Panc1 (cell line): ENCODE data around the gene ASXL3. TPM values are rescaled to one million over a fixed set of nuclear protein-coding genes. Genes with fewer than 3 reads are reported as not detected.
A peak's percentile ranks its signal among the peaks of the same experiment; 100 is the strongest.

Experiments
- ATAC-seq: fragments of 200-7000 bp; cut with Tn5 transposase; 2 replicates; pipeline ENCODE4 v1.9.1; 2020; ENCODE audit warnings: mild to moderate bottlenecking, moderate library complexity
- BruUV-seq: library from RNA; stranded (reverse); fragments of 400-500 nt; replicated peaks from 2 replicates; lab custom pipeline; 2021; lab: Mats Ljungman, UMichigan
- CTCF ChIA-PET: fragments of 300-600 bp; sonication (Branson Sonifier 250); formaldehyde crosslinking; loops from one replicate; lab custom pipeline; 2022; ENCODE audit warnings: antibody characterized with exemption; lab: Charles Lee
- POLR2A ChIA-PET: fragments of 300-600 bp; sonication (Branson Sonifier 250); formaldehyde crosslinking; loops from one replicate; lab custom pipeline; 2022; ENCODE audit warnings: antibody characterized with exemption; lab: Charles Lee
- DNase-seq: peaks from one replicate; pipeline ENCODE4 v3.0.0-alpha.2; 2010; ENCODE audit warnings: low read depth, low spot score
- H3K27ac ChIP-seq: 2 replicates; pipeline ENCODE4 v1.5.1; 2011; ENCODE audit warnings: mild to moderate bottlenecking, low read length, inconsistent platforms
- H3K27me3 ChIP-seq: fragments of 200-500 bp; sonication (Bioruptor generic); 2 replicates; pipeline ENCODE4 v1.6.0; 2014; ENCODE audit warnings: low read length, inconsistent platforms; ENCODE audit not compliant: control insufficient read depth, insufficient read depth
- H3K36me3 ChIP-seq: fragments of 200-500 bp; sonication (Bioruptor generic); 2 replicates; pipeline ENCODE4 v1.5.1; 2014; ENCODE audit warnings: inconsistent platforms, mild to moderate bottlenecking, low read length, moderate library complexity; ENCODE audit not compliant: control insufficient read depth, insufficient read depth
- H3K4me1 ChIP-seq: 2 replicates; pipeline ENCODE4 v1.5.1; 2011; ENCODE audit warnings: inconsistent platforms, mild to moderate bottlenecking, low read length, moderate library complexity; ENCODE audit not compliant: control insufficient read depth, insufficient read depth
- H3K4me3 ChIP-seq, 2 experiments: 2 replicates each; pipeline ENCODE4 v1.5.1; 2011 to 2012; ENCODE audit warnings: low read depth in 2 of 2, low read length in 2 of 2, mild to moderate bottlenecking in 2 of 2, inconsistent platforms in 1 of 2, moderate library complexity in 1 of 2
- H3K9me3 ChIP-seq: fragments of 200-500 bp; sonication (Bioruptor generic); 2 replicates; pipeline ENCODE4 v1.5.1; 2014; ENCODE audit warnings: low read depth, mild to moderate bottlenecking, inconsistent platforms, low read length, moderate library complexity; ENCODE audit not compliant: control insufficient read depth, insufficient read depth
- CTCF ChIP-seq: fragments of 450-650 bp; IDR thresholded peaks from 2 replicates; pipeline ENCODE4 v1.5.1; 2017; ENCODE audit warnings: mild to moderate bottlenecking
- POLR2AphosphoS5 ChIP-seq: IDR thresholded peaks from 2 replicates; pipeline ENCODE4 v1.6.1; 2012; ENCODE audit warnings: mild to moderate bottlenecking, low read depth, low read length, moderate library complexity
- SIN3A ChIP-seq: IDR thresholded peaks from 2 replicates; pipeline ENCODE4 v1.6.1; 2012; ENCODE audit warnings: low read depth, mild to moderate bottlenecking, low read length, moderate library complexity, borderline replicate concordance; ENCODE audit not compliant: insufficient read depth
- TCF7L2 ChIP-seq: IDR thresholded peaks from 2 replicates; pipeline ENCODE4 v1.6.1; 2011; ENCODE audit warnings: mild to moderate bottlenecking, low read depth, low read length, inconsistent platforms
- in situ Hi-C: cut with HindIII; loops from 2 replicates; pipeline ENCODE4 v1.10.0; 2016; ENCODE audit warnings: low sequenced_read_pairs, low pct_unique_long_range_greater_than_20kb
- intact Hi-C: fragments of 100-400 bp; cut with micrococcal nuclease; formaldehyde crosslinking; loops from one replicate; pipeline ENCODE4 v1.10.0; 2022; ENCODE audit not compliant: unreplicated experiment
- total RNA-seq: library from RNA; stranded (reverse); gene quantifications from one replicate; pipeline ENCODE4 v1.2.1, GENCODE V29; 2021; ENCODE audit not compliant: unreplicated experiment
- TF ChIP-seq, protein P1 (sequence below), 2 experiments: IDR thresholded peaks; 2 replicates each; pipeline ENCODE4 v1.6.1; 2011 to 2012; ENCODE audit warnings: low read depth in 2 of 2, control low read depth in 1 of 2, low read length in 1 of 2, mild to moderate bottlenecking in 1 of 2, moderate library complexity in 1 of 2; ENCODE audit not compliant: insufficient read depth in 1 of 2

The ASXL3 gene
- total RNA-seq, 1 experiment from 2014 or later = 0.74 TPM

DNA sequence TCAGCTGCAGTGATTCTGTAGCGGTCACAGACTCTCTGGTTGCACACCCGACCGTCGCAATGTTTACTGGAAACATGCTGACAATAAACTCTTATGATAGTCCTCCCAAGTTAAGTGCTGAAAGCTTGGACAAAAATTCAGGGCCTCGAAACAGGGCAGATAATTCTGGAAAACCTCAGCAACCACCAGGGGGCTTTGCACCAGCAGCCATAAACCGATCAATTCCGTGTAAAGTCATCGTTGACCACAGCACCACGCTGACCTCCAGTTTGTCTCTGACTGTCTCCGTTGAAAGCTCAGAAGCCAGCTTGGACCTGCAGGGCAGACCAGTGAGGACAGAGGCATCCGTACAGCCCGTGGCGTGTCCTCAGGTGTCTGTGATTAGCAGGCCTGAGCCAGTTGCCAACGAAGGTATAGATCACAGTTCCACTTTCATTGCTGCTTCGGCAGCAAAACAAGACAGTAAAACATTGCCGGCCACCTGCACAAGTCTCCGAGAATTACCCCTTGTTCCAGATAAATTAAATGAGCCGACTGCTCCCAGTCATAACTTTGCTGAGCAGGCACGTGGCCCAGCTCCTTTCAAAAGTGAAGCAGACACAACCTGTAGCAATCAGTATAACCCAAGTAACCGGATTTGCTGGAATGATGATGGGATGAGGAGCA lies 166.1 kb downstream of the ASXL3 start:
- no peaks in the 10 kb centered on the region for H3K27me3 ChIP-seq
- DNase-seq = no peak
- TF ChIP-seq TCF7L2 (no peak), CTCF (peak; percentile 34)
- BruUV-seq = no TSS peak
- no peak overlapping the region for H3K27ac ChIP-seq
- H3K4me1 ChIP-seq = no peaks in the 10 kb centered on the region
- H3K9me3 ChIP-seq = no peaks in the 10 kb centered on the region
- H3K4me3 ChIP-seq = no peak overlapping the region
- no peaks in the 10 kb centered on the region for H3K36me3 ChIP-seq
- ChIA-PET CTCF (no interaction called here), POLR2A (no interaction called here)
- ATAC-seq = no peak
- in situ Hi-C loops (no loop called here), intact Hi-C loops (no loop called here)

DNA sequence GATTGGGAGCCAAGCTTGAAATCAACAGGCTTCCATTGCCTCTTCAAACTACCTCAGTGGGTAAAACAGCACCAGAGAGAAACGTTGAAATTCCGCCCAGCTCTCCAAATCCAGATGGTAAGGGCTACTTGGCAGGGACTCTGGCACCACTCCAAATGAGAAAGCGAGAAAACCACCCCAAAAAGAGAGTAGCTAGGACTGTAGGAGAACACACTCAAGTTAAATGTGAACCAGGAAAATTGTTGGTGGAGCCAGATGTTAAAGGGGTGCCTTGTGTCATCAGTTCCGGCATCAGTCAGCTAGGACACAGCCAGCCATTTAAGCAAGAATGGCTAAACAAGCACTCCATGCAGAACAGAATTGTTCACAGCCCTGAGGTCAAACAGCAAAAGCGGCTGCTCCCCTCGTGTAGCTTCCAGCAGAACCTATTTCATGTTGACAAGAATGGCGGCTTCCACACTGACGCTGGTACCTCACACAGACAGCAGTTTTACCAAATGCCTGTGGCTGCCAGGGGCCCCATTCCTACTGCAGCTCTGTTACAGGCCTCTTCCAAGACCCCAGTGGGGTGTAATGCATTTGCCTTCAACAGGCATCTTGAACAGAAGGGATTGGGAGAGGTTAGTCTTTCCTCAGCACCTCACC lies 167.3 kb downstream of the ASXL3 start:
- TF ChIP-seq POLR2AphosphoS5 (no peak), TCF7L2 (no peak), CTCF (no peak), SIN3A (no peak)
- TF ChIP-seq, protein P1, sequence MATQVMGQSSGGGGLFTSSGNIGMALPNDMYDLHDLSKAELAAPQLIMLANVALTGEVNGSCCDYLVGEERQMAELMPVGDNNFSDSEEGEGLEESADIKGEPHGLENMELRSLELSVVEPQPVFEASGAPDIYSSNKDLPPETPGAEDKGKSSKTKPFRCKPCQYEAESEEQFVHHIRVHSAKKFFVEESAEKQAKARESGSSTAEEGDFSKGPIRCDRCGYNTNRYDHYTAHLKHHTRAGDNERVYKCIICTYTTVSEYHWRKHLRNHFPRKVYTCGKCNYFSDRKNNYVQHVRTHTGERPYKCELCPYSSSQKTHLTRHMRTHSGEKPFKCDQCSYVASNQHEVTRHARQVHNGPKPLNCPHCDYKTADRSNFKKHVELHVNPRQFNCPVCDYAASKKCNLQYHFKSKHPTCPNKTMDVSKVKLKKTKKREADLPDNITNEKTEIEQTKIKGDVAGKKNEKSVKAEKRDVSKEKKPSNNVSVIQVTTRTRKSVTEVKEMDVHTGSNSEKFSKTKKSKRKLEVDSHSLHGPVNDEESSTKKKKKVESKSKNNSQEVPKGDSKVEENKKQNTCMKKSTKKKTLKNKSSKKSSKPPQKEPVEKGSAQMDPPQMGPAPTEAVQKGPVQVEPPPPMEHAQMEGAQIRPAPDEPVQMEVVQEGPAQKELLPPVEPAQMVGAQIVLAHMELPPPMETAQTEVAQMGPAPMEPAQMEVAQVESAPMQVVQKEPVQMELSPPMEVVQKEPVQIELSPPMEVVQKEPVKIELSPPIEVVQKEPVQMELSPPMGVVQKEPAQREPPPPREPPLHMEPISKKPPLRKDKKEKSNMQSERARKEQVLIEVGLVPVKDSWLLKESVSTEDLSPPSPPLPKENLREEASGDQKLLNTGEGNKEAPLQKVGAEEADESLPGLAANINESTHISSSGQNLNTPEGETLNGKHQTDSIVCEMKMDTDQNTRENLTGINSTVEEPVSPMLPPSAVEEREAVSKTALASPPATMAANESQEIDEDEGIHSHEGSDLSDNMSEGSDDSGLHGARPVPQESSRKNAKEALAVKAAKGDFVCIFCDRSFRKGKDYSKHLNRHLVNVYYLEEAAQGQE (IDR thresholded peaks at IDR 0.05; ENCODE audit: insufficient read depth in 1 of 2, low read depth in 2 of 2, low read length in 1 of 2) = no peak
- ATAC-seq (no peak), DNase-seq (no peak)
- intact Hi-C loops (no loop called here), in situ Hi-C loops (no loop called here)
- POLR2A ChIA-PET = no interaction called here
- Histone ChIP-seq H3K36me3 (no peaks in the 10 kb centered on the region), H3K27me3 (no peaks in the 10 kb centered on the region), H3K27ac (no peak overlapping the region), H3K9me3 (no peaks in the 10 kb centered on the region), H3K4me3 (no peak overlapping the region), H3K4me1 (no peaks in the 10 kb centered on the region)
- no TSS peak for BruUV-seq
- CTCF ChIA-PET = no interaction called here
